GM18519 (cell line): ENCODE data around the gene KIAA2012.
"Not testable (repeated sequence)": the region's sequence is repeated elsewhere in the genome, so short reads cannot be mapped to it uniquely, and the experiment has no call there.

Experiments used
- ATAC-seq: cut with Tn5 transposase; IDR thresholded peaks from one replicate; pipeline ENCODE4 v1.9.1; 2021; ENCODE audit warnings: mild to moderate bottlenecking, moderate library complexity; ENCODE audit not compliant: unreplicated experiment, low FRiP score

Gene KIAA2012

DNA sequence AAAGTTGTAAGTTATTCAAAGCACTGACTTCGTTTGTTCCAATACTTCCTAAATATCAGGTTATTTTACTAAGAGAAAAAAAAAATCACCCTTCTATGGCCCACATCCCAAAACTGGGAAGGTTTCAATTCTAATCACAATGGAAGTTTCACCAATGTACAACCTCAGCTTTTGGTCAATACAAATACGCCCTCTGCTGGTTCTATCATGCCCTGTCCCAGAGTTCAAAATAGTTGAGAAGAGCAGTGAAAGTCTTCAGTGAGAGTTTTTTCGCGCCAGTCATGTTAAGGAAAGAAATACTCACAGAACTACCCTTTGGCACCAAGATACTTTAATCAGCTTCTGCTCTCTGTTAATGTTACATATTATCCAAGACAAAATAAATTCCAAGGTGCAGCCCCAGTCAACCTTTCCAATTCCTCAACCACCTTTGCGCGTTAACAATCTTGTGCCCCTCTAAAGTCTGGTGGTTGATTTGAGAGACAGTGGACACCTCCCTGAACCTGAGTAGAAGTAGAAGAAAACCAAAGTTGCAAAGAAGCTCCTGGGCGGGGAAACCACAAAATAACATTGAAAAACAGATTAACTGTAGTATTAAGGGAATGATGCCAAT is 105.4 kb downstream of the KIAA2012 start:
- no peak for ATAC-seq

DNA sequence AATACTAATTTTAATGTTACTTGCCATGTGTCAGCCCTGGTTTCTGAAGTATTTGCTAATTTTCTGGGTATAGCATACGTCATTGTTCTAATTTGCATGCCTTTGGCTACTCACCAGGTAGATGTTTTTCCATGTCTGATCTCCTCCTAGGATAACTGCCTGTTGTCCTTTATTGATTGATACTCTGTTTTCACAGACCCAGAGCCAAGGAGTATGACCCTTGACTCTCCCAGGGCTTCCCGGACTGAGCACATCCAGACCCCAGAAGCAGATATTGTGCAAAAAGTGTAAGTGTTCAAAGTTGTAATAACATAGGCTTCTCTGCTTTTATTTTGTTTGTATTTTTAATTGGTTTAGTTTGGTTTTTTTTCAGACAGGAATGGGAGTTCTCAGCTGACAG is 111.5 kb downstream of the KIAA2012 start:
- no peak for ATAC-seq

DNA sequence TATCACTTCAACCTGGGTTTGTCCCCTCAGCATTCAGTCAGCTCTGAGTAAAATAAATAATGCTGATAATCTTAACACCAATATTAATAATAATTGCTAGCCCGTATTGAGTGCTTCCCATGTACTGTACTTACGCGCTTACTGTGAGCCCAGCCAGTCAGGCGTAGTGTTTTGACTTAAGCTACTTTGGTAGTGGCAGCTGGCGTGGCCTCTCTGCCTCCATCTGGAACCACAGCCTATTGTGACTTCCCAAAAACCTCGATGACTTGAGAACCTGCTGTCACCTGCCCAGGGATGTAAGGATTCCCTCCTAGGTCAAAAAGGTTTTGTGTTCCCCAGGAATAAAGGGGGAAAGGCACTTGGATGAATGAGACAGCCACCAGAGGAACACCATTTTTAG is 112.1 kb downstream of the KIAA2012 start:
- no peak for ATAC-seq

DNA sequence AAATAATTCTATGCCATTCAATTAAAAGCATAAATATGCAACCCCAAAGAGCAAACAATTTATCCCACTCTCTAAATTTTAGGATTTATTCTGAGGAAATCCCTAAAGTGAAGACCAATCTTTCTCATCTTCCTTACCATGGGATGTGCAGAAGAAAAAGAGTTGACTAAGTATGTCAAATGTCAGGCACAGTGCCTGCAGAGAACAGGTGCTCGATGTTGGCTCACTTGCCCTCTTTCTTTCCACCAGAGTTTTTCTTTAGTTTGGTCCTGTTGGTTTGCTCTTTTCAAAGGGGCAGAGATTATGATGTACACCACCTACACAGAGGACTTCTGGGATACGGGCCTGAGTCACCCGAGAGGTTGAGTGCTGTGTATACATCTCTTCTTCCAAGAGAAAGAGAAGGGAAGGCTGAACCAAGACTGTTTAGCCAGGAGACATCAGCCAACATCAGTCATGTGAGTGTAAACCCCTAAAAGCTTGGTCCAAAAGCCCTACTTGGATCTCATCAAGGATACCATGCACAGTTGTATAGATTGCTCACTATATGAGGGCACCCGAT is 113.7 kb downstream of the KIAA2012 start:
- ATAC-seq: no peak

DNA sequence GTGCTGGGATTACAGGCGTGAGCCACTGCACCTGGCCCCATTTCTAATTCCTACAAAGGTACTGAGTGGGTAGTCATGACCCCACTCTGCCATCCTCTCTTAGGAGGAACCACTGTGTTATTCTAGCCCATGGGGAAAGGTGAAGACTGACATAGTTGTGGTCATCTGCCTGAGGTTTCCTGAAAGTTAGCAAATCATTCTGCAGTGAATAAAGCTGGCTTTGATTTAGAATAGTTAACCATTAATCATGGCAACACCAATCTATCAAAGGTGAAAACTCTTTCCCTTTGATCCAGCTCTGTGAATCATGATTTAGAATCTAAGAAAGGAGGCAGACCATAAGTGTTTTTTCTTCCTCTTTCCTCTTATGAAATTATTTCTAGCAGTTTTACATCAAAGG is 114.5 kb downstream of the KIAA2012 start:
- no peak for ATAC-seq

DNA sequence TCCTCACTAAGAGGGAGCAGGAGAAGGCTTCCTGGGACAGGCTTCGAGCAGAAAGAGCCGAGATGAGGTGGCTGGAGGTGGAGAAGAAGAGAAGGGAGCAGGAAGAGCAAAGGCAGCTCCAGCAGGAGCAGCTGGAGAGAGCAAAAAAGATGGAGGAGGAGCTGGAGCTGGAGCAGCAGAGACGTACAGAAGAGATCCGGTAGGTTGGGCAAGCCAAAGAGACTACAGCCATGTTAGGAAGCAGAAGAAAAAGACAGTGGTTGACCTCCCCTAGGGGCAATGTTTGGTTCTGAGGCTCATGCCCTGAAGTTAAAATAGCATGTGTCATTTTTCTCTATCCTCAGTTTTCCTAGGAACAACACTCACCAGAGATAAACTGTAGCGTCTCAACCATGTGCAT is 120.2 kb downstream of the KIAA2012 start:
- ATAC-seq: no peak

DNA sequence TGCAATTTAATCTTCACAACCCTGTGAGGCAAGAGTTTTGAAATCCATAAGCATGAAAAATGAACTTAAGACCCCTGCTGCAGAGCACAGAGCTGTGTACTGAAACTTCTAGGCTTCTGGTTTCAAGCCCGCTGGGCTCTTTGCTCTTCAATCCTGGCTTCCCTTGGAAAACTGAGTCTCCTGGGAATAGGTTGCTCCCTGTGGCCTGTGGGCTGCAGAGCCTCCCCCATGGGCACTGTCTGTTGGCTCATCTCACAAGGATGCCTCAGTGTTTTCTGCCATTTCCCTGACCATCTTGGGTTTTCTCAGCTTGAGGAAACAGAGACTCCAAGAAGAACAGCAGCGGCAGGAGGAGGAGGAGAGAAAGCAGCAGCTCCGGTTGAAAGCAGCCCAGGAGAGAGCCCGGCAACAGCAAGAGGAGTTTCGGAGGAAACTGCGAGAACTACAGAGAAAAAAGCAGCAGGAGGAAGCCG is 120.9 kb downstream of the KIAA2012 start:
- ATAC-seq: no peak

DNA sequence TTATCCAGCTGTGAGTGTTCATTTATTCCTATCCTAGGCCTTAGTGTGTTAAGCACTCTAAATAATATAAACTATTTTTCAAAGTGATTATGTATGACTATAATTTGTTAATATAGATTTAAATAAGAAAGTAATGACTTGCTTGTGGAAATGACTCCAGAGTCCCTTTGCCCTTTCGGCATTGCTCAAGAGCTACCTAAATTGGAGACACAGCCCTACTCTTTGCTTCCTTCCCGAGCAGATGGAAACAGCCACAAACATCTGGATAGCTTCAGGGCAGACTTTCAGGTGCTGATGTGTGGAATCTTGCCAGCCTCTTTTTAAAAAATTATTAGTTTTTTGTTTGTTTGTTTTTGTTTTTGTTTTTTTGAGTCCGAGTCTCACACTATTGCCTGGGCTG is 121.4 kb downstream of the KIAA2012 start:
- ATAC-seq: no peak

DNA sequence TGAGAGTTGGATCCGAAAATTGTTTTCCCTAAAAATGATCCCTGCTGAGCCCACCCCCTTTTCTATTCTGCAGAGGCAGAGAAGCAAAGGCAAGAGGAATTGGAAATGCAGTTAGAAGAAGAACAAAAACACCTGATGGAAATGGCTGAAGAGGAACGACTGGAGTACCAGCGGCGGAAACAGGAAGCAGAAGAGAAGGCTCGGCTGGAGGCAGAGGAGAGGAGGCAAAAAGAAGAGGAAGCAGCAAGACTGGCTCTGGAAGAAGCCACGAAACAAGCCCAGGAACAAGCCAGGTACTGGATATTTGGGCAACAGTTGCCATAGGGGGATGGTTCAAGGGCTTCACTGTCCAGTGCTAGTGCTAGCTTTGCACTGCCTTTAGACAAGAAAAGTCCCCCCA is 123.7 kb downstream of the KIAA2012 start:
- no peak for ATAC-seq

DNA sequence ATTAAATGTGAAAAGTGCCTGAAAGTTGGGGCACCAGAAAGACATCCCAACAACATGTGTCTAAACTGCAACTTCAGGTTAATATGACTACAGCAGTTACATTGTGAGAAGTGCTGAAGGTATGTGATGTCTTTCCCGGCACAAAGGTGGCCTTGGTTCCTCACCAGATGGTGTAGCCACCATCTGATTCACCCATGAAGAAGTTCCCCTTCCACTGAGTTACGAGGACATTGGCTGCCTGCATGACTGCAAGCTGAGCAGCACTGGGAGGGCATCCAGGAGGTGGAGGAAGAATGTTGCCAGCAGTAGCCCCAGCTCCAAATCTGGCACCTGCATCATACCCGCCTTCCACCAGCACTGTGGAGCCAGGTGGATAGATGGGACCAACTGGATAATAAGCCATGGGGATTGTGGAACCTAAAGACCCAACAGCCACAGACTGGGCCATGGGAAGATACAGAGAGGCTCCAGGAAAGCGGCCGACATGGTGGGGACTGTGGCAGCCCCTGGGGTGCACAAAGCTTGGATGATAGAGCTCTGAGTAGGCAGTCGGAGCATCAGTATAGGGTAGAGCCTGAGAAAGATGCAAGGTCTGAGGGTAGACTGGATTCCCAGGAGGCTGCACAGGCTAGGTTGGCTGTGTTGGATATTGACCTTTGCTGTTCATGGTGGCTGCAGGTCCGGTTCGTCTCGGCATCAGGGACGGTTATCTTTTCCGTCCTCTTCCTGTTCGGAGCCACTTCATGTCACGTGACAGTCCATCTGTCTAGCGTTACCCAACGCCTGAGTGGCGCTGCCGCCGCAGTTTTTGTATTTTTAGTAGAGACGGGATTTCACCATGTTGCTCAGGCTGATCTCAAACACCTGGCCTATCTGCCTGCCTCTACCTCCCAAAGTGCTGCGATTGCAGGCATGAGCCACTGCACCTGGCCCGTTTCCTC is 128.4 kb downstream of the KIAA2012 start:
- ATAC-seq: no peak

DNA sequence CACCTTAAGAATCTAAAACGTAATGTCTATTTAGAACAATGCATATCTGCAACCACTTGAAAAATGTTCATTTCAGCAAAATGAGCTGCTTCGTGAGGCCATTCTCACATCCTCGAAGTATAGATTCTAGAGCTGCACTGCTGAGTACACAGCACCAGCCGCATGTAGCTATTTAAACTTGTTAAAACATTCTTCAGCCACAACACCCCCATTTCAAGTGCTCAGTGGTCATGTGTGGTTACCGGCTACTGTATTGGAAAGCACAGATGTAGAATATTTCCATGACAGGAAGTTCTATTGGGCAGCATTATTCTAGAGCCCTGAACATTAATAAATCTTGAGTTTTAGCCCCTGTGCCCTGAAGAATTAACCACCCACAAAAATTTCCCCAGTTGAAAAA is 130.3 kb downstream of the KIAA2012 start:
- ATAC-seq: no peak

DNA sequence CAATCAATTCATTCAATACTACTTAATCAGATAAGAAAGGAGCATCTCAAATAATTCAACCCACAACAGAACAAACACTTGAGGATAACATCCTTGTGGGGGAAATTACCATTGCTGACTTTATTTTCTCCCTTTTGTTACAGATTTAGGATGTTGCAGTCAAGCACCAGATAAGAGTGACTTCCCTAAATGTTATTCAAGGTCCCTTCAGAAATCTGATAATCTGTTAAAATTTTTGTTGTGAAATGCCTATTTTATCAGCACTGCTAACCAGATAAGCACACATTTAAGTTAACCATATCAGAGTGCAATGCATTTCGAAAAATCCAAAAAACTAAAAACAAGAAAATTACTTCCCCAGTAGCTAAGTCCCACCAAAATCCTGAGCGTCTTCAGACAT is 131.8 kb downstream of the KIAA2012 start:
- no peak for ATAC-seq

DNA sequence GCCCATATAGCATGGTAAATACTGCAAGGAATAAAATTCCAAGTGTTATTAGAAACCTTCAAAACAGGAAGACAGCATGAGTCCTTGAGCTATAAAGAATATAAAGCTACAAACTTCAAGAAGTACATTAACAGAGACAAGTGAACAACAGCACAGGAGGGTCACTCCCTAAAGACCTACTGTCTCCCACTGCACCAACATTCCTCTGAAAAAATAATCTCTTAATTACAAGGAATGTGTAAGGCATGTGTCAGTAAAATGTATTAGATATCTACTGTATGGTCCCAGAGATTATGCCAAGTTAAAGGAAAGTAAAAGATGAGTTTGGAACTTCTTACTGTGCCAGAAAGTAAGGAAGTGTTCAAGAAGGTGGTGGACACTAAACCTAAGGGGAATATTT is 135.5 kb downstream of the KIAA2012 start:
- no peak for ATAC-seq

DNA sequence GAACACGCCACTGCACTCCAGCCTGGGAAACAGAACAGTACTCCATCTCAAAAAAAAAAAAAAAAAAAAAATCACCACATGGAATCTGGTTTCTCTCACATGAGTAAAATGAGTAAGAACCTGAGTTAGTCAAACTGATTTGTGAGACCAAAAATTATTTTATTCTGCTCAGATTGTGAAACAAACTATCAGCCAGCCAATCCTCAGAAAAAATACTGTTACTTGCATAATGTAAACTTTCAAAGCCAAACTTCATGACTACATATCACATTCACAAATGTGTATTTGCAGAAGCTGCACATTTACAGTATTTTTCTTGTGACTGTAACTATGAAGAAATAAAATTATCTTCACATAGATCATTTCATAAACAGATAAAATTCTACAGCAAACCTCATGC is 142.1 kb downstream of the KIAA2012 start:
- no peak for ATAC-seq

DNA sequence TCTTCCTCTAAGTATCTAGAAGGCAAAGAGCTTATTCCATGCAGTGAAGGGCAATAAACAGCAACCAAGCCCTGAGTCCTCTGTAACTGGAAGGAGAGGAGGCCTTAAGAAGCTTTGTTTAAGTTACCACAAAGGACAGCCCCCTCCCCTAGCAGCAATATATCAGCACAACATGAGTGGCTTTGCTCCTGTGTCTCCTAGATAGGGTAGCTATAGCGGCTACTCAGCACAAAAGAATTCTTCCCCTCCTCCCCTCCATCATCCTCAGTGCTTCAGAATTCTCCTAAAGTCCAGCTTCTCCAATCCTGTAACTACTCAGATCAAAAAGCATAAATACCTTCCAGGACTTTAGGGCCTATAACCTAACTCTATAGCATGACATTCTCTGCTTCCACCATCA is 148.8 kb downstream of the KIAA2012 start:
- no peak for ATAC-seq

DNA sequence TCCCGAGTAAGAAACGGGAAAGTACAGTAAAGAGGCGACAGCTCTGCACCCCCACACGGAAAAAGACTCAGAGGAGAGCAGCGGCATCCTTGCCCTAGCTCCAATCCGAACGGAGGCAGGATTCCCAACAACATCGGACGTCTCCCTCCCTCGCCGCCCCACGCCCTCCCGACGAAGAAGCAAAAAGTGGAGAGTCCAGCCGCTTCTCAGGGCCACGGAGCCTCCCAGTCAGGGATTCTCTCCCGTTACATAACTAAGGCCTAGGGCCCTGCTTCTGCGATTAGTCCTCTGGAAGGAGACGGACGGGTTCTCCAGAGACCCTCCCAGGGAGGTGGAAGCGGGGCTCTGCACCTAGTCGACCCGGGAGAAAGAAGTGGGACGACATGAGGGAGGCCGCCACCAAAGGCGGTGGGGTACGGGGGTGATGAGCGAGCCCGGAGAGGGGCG is 164.8 kb downstream of the KIAA2012 start:
- no peak for ATAC-seq

DNA sequence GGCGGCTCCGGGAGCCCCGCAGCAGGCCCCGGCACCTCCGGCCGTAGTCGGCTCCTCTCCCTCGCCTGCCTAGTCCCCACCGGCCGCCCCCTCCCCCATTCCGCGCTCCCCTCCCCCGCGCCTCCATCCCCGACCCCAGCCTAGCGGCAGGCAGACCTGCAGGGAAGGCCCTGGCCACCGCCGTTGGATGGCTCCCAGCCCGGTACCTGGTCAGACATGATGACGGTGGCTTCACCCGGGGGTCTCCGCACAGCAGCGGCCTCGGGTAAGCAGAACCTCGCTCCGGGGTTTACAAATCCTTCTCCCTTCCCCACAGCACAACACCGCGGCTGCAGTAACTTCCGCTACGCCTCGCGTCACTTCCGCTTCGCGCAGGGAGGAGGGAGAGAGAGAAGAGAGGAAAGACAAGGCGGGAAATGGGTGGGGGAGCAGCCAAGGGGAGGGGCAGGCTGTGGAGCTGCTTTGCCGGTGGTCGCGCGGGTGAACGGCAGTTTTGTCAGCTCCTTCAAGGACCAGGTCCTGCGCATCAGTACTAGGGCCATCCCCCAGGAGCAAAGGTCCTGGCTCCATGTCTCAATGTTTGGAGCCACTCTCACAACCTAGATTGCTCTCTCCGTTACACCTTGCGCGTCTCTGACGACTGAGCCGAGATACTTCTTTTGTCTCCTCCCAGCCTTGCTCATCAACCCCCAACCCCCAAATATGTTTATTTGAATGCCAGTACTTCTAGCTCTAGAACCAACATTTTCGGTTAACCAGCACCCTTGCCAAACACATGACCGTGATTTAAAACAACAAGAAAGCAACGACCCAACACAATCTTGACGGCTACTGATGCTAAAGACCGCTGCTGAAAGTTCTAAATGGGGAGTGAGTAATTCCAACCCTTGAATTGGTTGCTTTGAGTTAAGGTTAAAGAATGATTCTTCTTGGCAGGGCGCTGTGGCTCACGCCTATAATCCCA is 165.5 kb downstream of the KIAA2012 start, which contains the start of gene SUMO1:
Gene SUMO1 (minus strand): TSS at position 364 of the 964 bp plus-strand sequence. CDS start 146 bp downstream, at position 218.
- ATAC-seq: peak; percentile 88

DNA sequence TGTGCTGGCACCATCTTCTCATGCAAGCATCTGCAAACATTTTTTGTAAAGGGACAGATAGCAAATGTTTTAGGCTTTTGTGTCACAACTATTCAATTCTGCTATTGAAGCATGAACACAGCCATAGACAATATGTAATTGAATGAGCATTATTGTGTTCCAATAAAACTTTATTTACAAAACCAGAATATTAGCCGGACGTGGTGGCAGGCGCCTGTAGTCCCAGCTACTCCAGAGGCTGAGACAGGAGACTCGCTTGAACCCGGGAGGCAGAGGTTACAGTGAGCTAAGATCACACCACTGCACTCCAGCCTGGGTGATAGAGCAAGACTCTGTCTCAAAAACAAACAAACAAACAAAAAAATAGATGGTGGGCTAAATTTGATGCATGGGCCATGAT is 174.7 kb downstream of the KIAA2012 start:
- ATAC-seq: not testable (repeated sequence)

DNA sequence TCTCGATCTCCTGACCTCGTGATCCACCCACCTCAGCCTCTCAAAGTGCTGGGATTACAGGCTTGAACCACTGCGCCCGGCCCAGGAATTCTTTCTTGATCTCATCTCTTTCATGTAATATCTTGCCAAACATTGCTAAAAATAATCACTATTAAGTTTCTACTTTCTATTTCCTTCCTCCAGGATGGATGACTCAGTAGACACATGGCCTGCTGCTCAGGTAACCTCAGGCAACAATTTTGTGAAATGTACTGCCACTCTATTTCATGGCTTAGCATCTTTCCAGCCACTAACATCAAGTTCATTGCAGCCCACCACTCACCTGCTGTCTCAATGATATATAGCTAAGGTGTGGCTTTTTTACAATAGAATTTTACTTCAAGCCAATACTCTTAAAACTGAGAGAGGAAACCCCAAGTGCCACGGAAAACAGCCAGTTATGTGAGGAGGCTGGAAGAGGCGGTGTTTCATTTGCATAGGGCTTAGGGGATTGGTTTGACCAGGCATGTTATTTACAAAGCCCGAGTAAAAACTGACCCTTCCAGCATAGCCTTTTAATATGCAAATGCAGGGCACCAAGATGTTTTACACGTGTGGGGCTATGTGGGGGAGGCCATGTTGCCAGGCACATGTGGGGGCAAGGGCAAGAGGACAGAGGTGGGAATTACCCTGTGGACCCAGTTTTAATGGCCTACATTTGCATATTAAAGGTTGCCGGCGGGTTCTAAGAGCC is 176.6 kb downstream of the KIAA2012 start:
- no peak for ATAC-seq

DNA sequence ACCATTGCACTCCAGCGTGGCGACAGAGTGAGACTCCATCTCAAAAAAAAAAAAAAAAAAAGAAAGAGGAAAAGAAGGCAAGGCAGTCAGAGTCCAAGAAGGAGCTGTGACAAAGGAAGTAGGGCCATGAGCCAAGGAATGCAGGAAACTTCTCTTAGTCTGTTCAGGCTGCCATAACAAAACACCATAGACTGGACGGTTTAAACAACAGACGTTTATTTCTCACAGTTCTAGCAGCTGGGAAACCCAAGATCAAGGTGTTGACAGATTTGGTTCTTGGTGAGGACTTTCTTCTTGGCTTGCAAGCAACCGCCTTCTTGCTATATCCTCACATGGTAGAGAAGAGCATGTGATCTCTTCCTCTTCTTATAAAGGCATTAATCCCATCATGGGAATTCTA is 178.4 kb downstream of the KIAA2012 start:
- no peak for ATAC-seq
